ENCODE measurements around the gene CTF1. TPM values are rescaled to one million over a fixed set of nuclear protein-coding genes. Genes with fewer than 3 reads are reported as not detected.

CTF1 gene
- total RNA-seq, 4 donors from 2014 or later, result 2.3 to 20.6 (median 13.8) TPM; not detected in 1

MicroRNA genes within 50 kb of the gene (microRNA counts, 767-probe panel; counts per million panel counts)
- 0 counts per million in 2 donors for microRNA hsa-miR-762

Small RNAs within 50 kb of the gene (microRNA-seq; reads per million reads assigned to microRNA genes)
- gene MIR4519 (ENCODE audit: borderline microRNAs expressed, borderline replicate concordance) (not detected), gene MIR762 (ENCODE audit: borderline microRNAs expressed, borderline replicate concordance) (not detected)

Small RNAs within 50 kb of the gene (small RNA-seq; reads per million reads assigned to genes)
- gene AC135048.1 (not detected), gene MIR4519 (not detected), gene MIR762 (not detected)

Other genes starting within 250 kb of the CTF1 start
- 10 to 100 TPM in 2 of 4 donors, 1 to 10 TPM in 2; 1.0 to 82.4 (median 10.0) TPM for gene PRR14, start 245.7 kb upstream of the CTF1 start, total RNA-seq
- gene FBRS, start 238.2 kb upstream of the CTF1 start, total RNA-seq, result 10 to 100 TPM in 2 of 4 donors, 1 to 10 TPM in 2; 8.5 to 78.4 (median 16.5) TPM
- gene SRCAP, start 197.4 kb upstream of the CTF1 start, total RNA-seq, result 10 to 100 TPM in 2 of 4 donors, 1 to 10 TPM in 2; 5.6 to 80.7 (median 26.0) TPM
- gene PHKG2, start 148.2 kb upstream of the CTF1 start, total RNA-seq, result 10 to 100 TPM; 13.5 to 44.7 (median 25.8) TPM
- 1 to 10 TPM in 2 of 4 donors, not detected in 2; 4.1 to 9.1 TPM for gene CFAP119, start 134.6 kb upstream of the CTF1 start, total RNA-seq
- 100 to 1,000 TPM in 2 of 4 donors, 10 to 100 TPM in 2; 20.5 to 130 (median 86.0) TPM for gene RNF40, start 134.3 kb upstream of the CTF1 start, total RNA-seq
- gene ZNF629, start 109.4 kb upstream of the CTF1 start, total RNA-seq, result 10 to 100 TPM in 2 of 4 donors, 1 to 10 TPM in 2; 5.4 to 25.5 (median 10.7) TPM
- 10 to 100 TPM; 16.5 to 44.8 (median 35.2) TPM for gene BCL7C, start 2.5 kb upstream of the CTF1 start, total RNA-seq
- 10 to 100 TPM in 3 of 4 donors, 1 to 10 TPM in 1; 3.8 to 25.4 (median 19.0) TPM for gene FBXL19, start 27.0 kb downstream of the CTF1 start, total RNA-seq
- gene ORAI3, start 52.5 kb downstream of the CTF1 start, total RNA-seq, result 10 to 100 TPM; 21.7 to 65.0 (median 27.9) TPM
- 10 to 100 TPM in 1 of 4 donors, 1 to 10 TPM in 3; 2.1 to 31.7 (median 3.5) TPM for gene SETD1A, start 61.1 kb downstream of the CTF1 start, total RNA-seq
- 10 to 100 TPM in 2 of 4 donors, 1 to 10 TPM in 2; 7.2 to 18.0 (median 11.3) TPM for gene HSD3B7, start 88.6 kb downstream of the CTF1 start, total RNA-seq
- gene STX1B, start 114.0 kb downstream of the CTF1 start, total RNA-seq, result 1 to 10 TPM in 3 of 4 donors, under 1 TPM in 1; 0.88 to 2.6 (median 2.5) TPM
- 100 to 1,000 TPM in 1 of 4 donors, 10 to 100 TPM in 3; 26.2 to 114 (median 85.1) TPM for gene STX4, start 136.9 kb downstream of the CTF1 start, total RNA-seq
- gene ZNF668, start 177.6 kb downstream of the CTF1 start, total RNA-seq, result 10 to 100 TPM in 1 of 4 donors, 1 to 10 TPM in 3; 4.4 to 20.6 (median 6.4) TPM
- 10 to 100 TPM in 3 of 4 donors, 1 to 10 TPM in 1; 3.3 to 17.3 (median 15.1) TPM for gene ZNF646, start 177.8 kb downstream of the CTF1 start, total RNA-seq
- gene PRSS53, start 192.3 kb downstream of the CTF1 start, total RNA-seq, result 1 to 10 TPM in 2 of 4 donors, under 1 TPM in 1, not detected in 1; under 0.01 to 5.5 (median 2.4) TPM
- gene VKORC1, start 198.2 kb downstream of the CTF1 start, total RNA-seq, result 10 to 100 TPM; 68.7 to 81.8 (median 73.5) TPM
- gene BCKDK, start 211.8 kb downstream of the CTF1 start, total RNA-seq, result 10 to 100 TPM; 15.3 to 32.1 (median 21.9) TPM
- 100 to 1,000 TPM in 1 of 4 donors, 10 to 100 TPM in 3; 63.0 to 101 (median 77.8) TPM for gene KAT8, start 221.1 kb downstream of the CTF1 start, total RNA-seq
- 1 to 10 TPM in 1 of 4 donors, under 1 TPM in 1, not detected in 2; 0.26 to 8.7 TPM for gene PRSS8, start 239.1 kb downstream of the CTF1 start, total RNA-seq